H1 (cell line): Measurements from ENCODE around the gene DNAH10. TPM values are rescaled to one million over a fixed set of nuclear protein-coding genes. Genes with fewer than 3 reads are reported as not detected.

Experiments used
- CTCF ChIA-PET: fragments of 300-600 bp; sonication (Branson Sonifier 250); formaldehyde crosslinking; loops from one replicate; lab custom pipeline; 2021; ENCODE audit not compliant: partially characterized antibody; lab: Charles Lee
- POLR2A ChIA-PET: fragments of 300-600 bp; sonication (Branson Sonifier 250); formaldehyde crosslinking; loops from one replicate; lab custom pipeline; 2021; ENCODE audit warnings: inconsistent platforms; ENCODE audit not compliant: partially characterized antibody; lab: Charles Lee
- DNase-seq, 2 experiments: peaks; one replicate each; pipeline versions ENCODE4 v3.0.0 to v3.0.0-alpha.2; 2010 to 2022; ENCODE audit warnings: low spot score in 2 of 2, low read depth in 1 of 2, mixed read lengths in 1 of 2
- FAIRE-seq: peaks from 2 replicates; lab custom pipeline; 2011; peaks lifted over from hg19 to GRCh38; lab: Jason Lieb, UNC
- H2AFZ ChIP-seq: 2 replicates; pipeline ENCODE4 v1.8.1; 2012; ENCODE audit warnings: low read length, inconsistent platforms
- H2AK5ac ChIP-seq: 2 replicates; pipeline ENCODE4 v1.6.1; 2013; ENCODE audit warnings: low read depth, low read length
- H2BK120ac ChIP-seq: replicated peaks from 2 replicates; pipeline ENCODE3; 2013; ENCODE audit warnings: low read depth, low read length, inconsistent platforms
- H2BK12ac ChIP-seq: 2 replicates; pipeline ENCODE4 v1.6.1; 2013; ENCODE audit warnings: low read depth, low read length
- H2BK15ac ChIP-seq: 2 replicates; pipeline ENCODE4 v1.6.1; 2013; ENCODE audit warnings: low read length
- H2BK20ac ChIP-seq: 2 replicates; pipeline ENCODE4 v1.6.1; 2013; ENCODE audit warnings: low read length
- H2BK5ac ChIP-seq: 2 replicates; pipeline ENCODE4 v1.6.1; 2013; ENCODE audit warnings: low read depth, low read length
- H3K14ac ChIP-seq: 2 replicates; pipeline ENCODE4 v1.6.1; 2013; ENCODE audit warnings: inconsistent platforms; ENCODE audit not compliant: insufficient read length
- H3K18ac ChIP-seq: 2 replicates; pipeline ENCODE4 v1.6.1; 2013; ENCODE audit warnings: low read length; ENCODE audit errors: extremely low read depth
- H3K23ac ChIP-seq: 2 replicates; pipeline ENCODE4 v1.6.1; 2013; ENCODE audit warnings: inconsistent platforms; ENCODE audit not compliant: insufficient read length
- H3K23me2 ChIP-seq: 2 replicates; pipeline ENCODE4 v1.6.1; 2013; ENCODE audit warnings: low read depth, low read length
- H3K27ac ChIP-seq: 2 replicates; pipeline ENCODE4 v1.6.1; 2011; ENCODE audit warnings: low read depth, low read length, inconsistent platforms
- H3K27me3 ChIP-seq, 4 experiments: replicated peaks in 1 of 4; 1 replicate in 1 of 4; 2 replicates in 3 of 4; pipeline versions ENCODE4 v1.6.1 to v1.8.1; 2011 to 2013; ENCODE audit warnings: low read length in 3 of 4, mild to moderate bottlenecking in 3 of 4, inconsistent platforms in 2 of 4, mixed read lengths in 2 of 4, moderate library complexity in 1 of 4; ENCODE audit not compliant: control insufficient read depth in 3 of 4, insufficient read depth in 3 of 4; ENCODE audit errors: extremely low read depth in 1 of 4
- H3K36me3 ChIP-seq, 4 experiments: 2 replicates each; pipeline versions ENCODE4 v1.6.1 to v1.8.1; 2011 to 2013; ENCODE audit warnings: mild to moderate bottlenecking in 4 of 4, low read length in 3 of 4, moderate library complexity in 2 of 4, control low read depth in 1 of 4, inconsistent platforms in 1 of 4; ENCODE audit not compliant: insufficient read depth in 4 of 4, control insufficient read depth in 2 of 4
- H3K4ac ChIP-seq: replicated peaks from 2 replicates; pipeline ENCODE3; 2013; ENCODE audit warnings: low read length, low read depth, mixed read lengths, inconsistent platforms; ENCODE audit not compliant: insufficient read length
- H3K4me1 ChIP-seq, 4 experiments: replicated peaks in 1 of 4; 1 replicate in 1 of 4; 2 replicates in 3 of 4; pipeline versions ENCODE4 v1.6.1 to v1.8.1; 2011 to 2013; ENCODE audit warnings: low read length in 3 of 4, inconsistent platforms in 2 of 4, mixed read lengths in 1 of 4; ENCODE audit not compliant: insufficient read depth in 4 of 4, control insufficient read depth in 3 of 4
- H3K4me2 ChIP-seq, 2 experiments: 2 replicates each; pipeline versions ENCODE4 v1.6.1 to v1.8.1; 2011 to 2013; ENCODE audit warnings: low read depth in 2 of 2, low read length in 2 of 2, control low read depth in 1 of 2, inconsistent platforms in 1 of 2, mild to moderate bottlenecking in 1 of 2; ENCODE audit not compliant: insufficient read depth in 1 of 2
- H3K4me3 ChIP-seq, 4 experiments: fragments of 200-600, 300-600 bp in 1 of 4; sonication (generic), shearing (Covaris generic), sonication (Bioruptor Twin) in 1 of 4; 2 replicates each; pipeline versions ENCODE4 v1.5.1 to v1.8.1; 2011 to 2016; ENCODE audit warnings: low read length in 4 of 4, low read depth in 3 of 4, control low read depth in 2 of 4, inconsistent platforms in 2 of 4, mild to moderate bottlenecking in 2 of 4, mixed read lengths in 1 of 4, moderate library complexity in 1 of 4; ENCODE audit not compliant: insufficient read depth in 2 of 4; ENCODE audit errors: extremely low read depth in 1 of 4
- H3K56ac ChIP-seq: replicated peaks from 2 replicates; pipeline ENCODE3; 2013; ENCODE audit warnings: low read depth, mild to moderate bottlenecking, mixed read lengths, low read length, inconsistent platforms; ENCODE audit not compliant: insufficient read length
- H3K79me1 ChIP-seq: 2 replicates; pipeline ENCODE4 v1.6.1; 2013; ENCODE audit warnings: low read depth, low read length, control low read depth
- H3K79me2 ChIP-seq, 2 experiments: 2 replicates each; pipeline versions ENCODE4 v1.6.1 to v1.8.1; 2012 to 2013; ENCODE audit warnings: low read length in 2 of 2, mild to moderate bottlenecking in 2 of 2, inconsistent platforms in 1 of 2; ENCODE audit not compliant: insufficient read depth in 2 of 2, control insufficient read depth in 1 of 2
- H3K9ac ChIP-seq, 4 experiments: replicated peaks in 1 of 4; 1 replicate in 1 of 4; 2 replicates in 3 of 4; pipeline versions ENCODE4 v1.6.1 to v1.8.1; 2011 to 2013; ENCODE audit warnings: low read depth in 3 of 4, low read length in 3 of 4, control low read depth in 2 of 4, mild to moderate bottlenecking in 2 of 4, moderate library complexity in 2 of 4, inconsistent platforms in 1 of 4; ENCODE audit errors: extremely low read depth in 1 of 4
- H3K9me3 ChIP-seq, 2 experiments: 2 replicates each; pipeline versions ENCODE4 v1.6.1 to v1.8.1; 2012 to 2013; ENCODE audit warnings: mild to moderate bottlenecking in 2 of 2, moderate library complexity in 2 of 2, control low read depth in 1 of 2, inconsistent platforms in 1 of 2, low read depth in 1 of 2, low read length in 1 of 2, mixed read lengths in 1 of 2; ENCODE audit not compliant: insufficient read depth in 2 of 2
- H4K20me1 ChIP-seq, 2 experiments: replicated peaks in 1 of 2; 2 replicates each; pipeline versions ENCODE3 to v1.8.1; 2011 to 2013; ENCODE audit warnings: inconsistent platforms in 2 of 2, low read length in 2 of 2, mild to moderate bottlenecking in 1 of 2; ENCODE audit not compliant: insufficient read depth in 2 of 2, control insufficient read depth in 1 of 2
- H4K5ac ChIP-seq: 2 replicates; pipeline ENCODE4 v1.6.1; 2013; ENCODE audit warnings: low read length, low read depth, mixed read lengths, inconsistent platforms; ENCODE audit not compliant: insufficient read length
- H4K8ac ChIP-seq: 2 replicates; pipeline ENCODE4 v1.8.0; 2013; ENCODE audit warnings: mild to moderate bottlenecking, moderate library complexity, low read length, inconsistent platforms; ENCODE audit not compliant: insufficient read depth; ENCODE audit errors: extremely low read depth
- H4K91ac ChIP-seq: replicated peaks from 2 replicates; pipeline ENCODE3; 2013; ENCODE audit warnings: low read length, mixed read lengths, inconsistent platforms; ENCODE audit not compliant: insufficient read length
- CHD1 ChIP-seq: IDR thresholded peaks from 2 replicates; pipeline ENCODE4 v1.6.1; 2012; ENCODE audit warnings: low read depth, low read length, improper control_type of control experiment
- GTF2F1 ChIP-seq: IDR thresholded peaks from 2 replicates; pipeline ENCODE4 v1.6.1; 2012; ENCODE audit warnings: low read depth, low read length, improper control_type of control experiment, borderline replicate concordance
- PHF8 ChIP-seq: fragments of 200-600 bp; sonication (generic); conservative IDR thresholded peaks from 2 replicates; pipeline ENCODE4 v1.7.1; 2012; ENCODE audit warnings: low read depth, mild to moderate bottlenecking, inconsistent platforms, low read length, moderate library complexity
- WGBS, 2 experiments: shearing (Covaris generic) in 1 of 2; methylation state at CpG; one replicate each; pipeline versions ENCODE4 v1.1.6 to v1.1.7; 2013 to 2015; ENCODE audit warnings: low lambda C conversion rate in 2 of 2, mixed read lengths in 2 of 2, inconsistent platforms in 1 of 2, low coverage in 1 of 2, missing lambda C conversion rate in 1 of 2; ENCODE audit not compliant: insufficient replicate concordance in 2 of 2, insufficient coverage in 1 of 2, insufficient read length in 1 of 2; ENCODE audit errors: extremely low coverage in 1 of 2, missing lambda C conversion rate in 1 of 2; 5-methylcytosine and 5-hydroxymethylcytosine counted together
- polyA plus RNA-seq, 7 experiments: library from polyadenylated mRNA; depleted of rRNA in 3 of 7; stranded (reverse) in 5 of 7; unstranded in 2 of 7; fragments of >200 nt in 5 of 7; fragments of 200-250 nt in 2 of 7; gene quantifications; 1 replicate in 5 of 7; 2 replicates in 1 of 7; 4 replicates in 1 of 7; pipeline versions ENCODE4 v1.2.1 to v1.2.3, GENCODE V29; 2011 to 2013; ENCODE audit warnings: missing spikeins in 2 of 7, mixed read lengths in 2 of 7
- total RNA-seq: library from RNA; stranded (reverse); fragmentation: NEBNext Ultra II Directional; extraction: Animal tissue kit (Norgen Biotek cat#: 25700); gene quantifications from 2 replicates; pipeline ENCODE4 v1.2.1, GENCODE V29; 2021

Gene DNAH10
- total and polyA plus RNA-seq, 2 of the 8 experiments (the other 6 are each of a cell fraction or from before 2014, with no cell fraction given), result 0.02 to 0.24 TPM

- Histone ChIP-seq H3K79me2 (no peaks in the 10 kb centered on the region), H3K79me1 (no peaks in the 10 kb centered on the region), H3K4ac (no peak overlapping the region), H2BK120ac (no peak overlapping the region), H3K23me2 (no peaks in the 10 kb centered on the region; the same call in 1 of the 2 replicates), H3K4me2 (no peak overlapping the region), H2AK5ac (no peak overlapping the region), H3K9ac (no peak overlapping the region), H2BK12ac (no peak overlapping the region), H3K56ac (no peak overlapping the region), H3K9me3 (peaks cover 0 to under 1% of the 10 kb centered on the region in 2 experiments; a peak in 1 of 4 replicates), H3K4me1 (peaks cover 0 to 6% (median 1%) of the 10 kb centered on the region in 4 experiments; a peak in 4 of 7 replicates), H4K8ac (no peak overlapping the region), H2BK20ac (no peak overlapping the region), H4K5ac (no peak overlapping the region), H4K20me1 (no peaks in the 10 kb centered on the region), H2AFZ (no peak overlapping the region), H3K14ac (no peak overlapping the region), H2BK15ac (no peak overlapping the region), H3K4me3 (no peak overlapping the region), H3K23ac (no peak overlapping the region), H4K91ac (no peak overlapping the region), H3K27me3 (0 out of 7 replicates have a peak, but pooled peaks cover 0 to 3% (median 0%) of the 10 kb centered on the region in 4 experiments), H3K27ac (no peak overlapping the region), H2BK5ac (no peak overlapping the region), H3K18ac (no peak overlapping the region), H3K36me3 (no peaks in the 10 kb centered on the region)
- ChIA-PET CTCF (interaction anchor here (1.0 to 6.1 kb wide), 4 partner anchors 12 to 94 kb away, joined by 3 to 35 read pairs (median 4); no protein-coding TSS in a partner anchor), POLR2A (no interaction called here)
- DNase-seq (no peak), FAIRE-seq (no peak)
- TF ChIP-seq CHD1 (no peak), PHF8 (no peak), GTF2F1 (no peak)
- 77% methylated on average over 10 of the region's 10 CpGs; no CpG with 5 or more reads in 1 of the 2 experiments for whole genome bisulfite sequencing, 2 experiments
Measured at GRCh38 chr12:123890536-123890902, 128.4 kb downstream of the DNAH10 start.
